Spleen (tissue), 11 donors: ENCODE measurements around the gene DAPK3. TPM values are rescaled to one million over a fixed set of nuclear protein-coding genes. Genes with fewer than 3 reads are reported as not detected.

Experiments
- DNase-seq: peaks from one replicate; pipeline ENCODE4 v3.0.0-alpha.2; 2020
- H3K27ac ChIP-seq, 8 donors: fragments of 200-600 bp; sonication (generic) in 7 of 8; 1 replicate in 4 of 8; 2 replicates in 4 of 8; pipeline versions ENCODE4 v1.5.0 to v1.8.0; 2016 to 2021; ENCODE audit warnings: inconsistent platforms in 4 of 8, mild to moderate bottlenecking in 4 of 8, moderate library complexity in 1 of 8
- H3K27me3 ChIP-seq, 7 donors: fragments of 200-600 bp; sonication (generic) in 6 of 7; replicated peaks in 1 of 7; 1 replicate in 4 of 7; 2 replicates in 3 of 7; pipeline versions ENCODE4 v1.5.0 to v1.8.0; 2016 to 2021; ENCODE audit warnings: inconsistent platforms in 3 of 7, mild to moderate bottlenecking in 1 of 7
- H3K36me3 ChIP-seq, 6 donors: fragments of 200-600 bp; sonication (generic) in 5 of 6; 1 replicate in 4 of 6; 2 replicates in 2 of 6; pipeline versions ENCODE4 v1.5.0 to v1.8.0; 2016 to 2021; ENCODE audit warnings: inconsistent platforms in 2 of 6
- H3K4me1 ChIP-seq, 6 donors: fragments of 200-600 bp; sonication (generic) in 5 of 6; 1 replicate in 3 of 6; 2 replicates in 3 of 6; pipeline versions ENCODE4 v1.5.0 to v1.8.0; 2016 to 2021; ENCODE audit warnings: inconsistent platforms in 3 of 6
- H3K4me3 ChIP-seq, 8 donors: fragments of 200-600 bp; sonication (generic) in 7 of 8; 1 replicate in 4 of 8; 2 replicates in 4 of 8; pipeline versions ENCODE4 v1.5.0 to v1.8.0; 2016 to 2021; ENCODE audit warnings: inconsistent platforms in 4 of 8, mild to moderate bottlenecking in 4 of 8, moderate library complexity in 2 of 8
- H3K9me3 ChIP-seq, 8 donors: fragments of 200-600 bp; sonication (generic) in 7 of 8; 1 replicate in 4 of 8; 2 replicates in 4 of 8; pipeline versions ENCODE4 v1.5.0 to v1.8.0; 2016 to 2021; ENCODE audit warnings: inconsistent platforms in 4 of 8
- CTCF ChIP-seq, 11 experiments: fragments of 200-600 bp in 7 of 11; fragments of 450-650 bp in 4 of 11; sonication (generic) in 4 of 11; IDR thresholded peaks in 8 of 11; conservative IDR thresholded peaks in 3 of 11; 1 replicate in 7 of 11; 2 replicates in 4 of 11; pipeline versions ENCODE4 v1.4.0 to v1.8.0; 2016 to 2021; ENCODE audit warnings: antibody characterized with exemption in 11 of 11, inconsistent platforms in 4 of 11, mild to moderate bottlenecking in 1 of 11
- POLR2A ChIP-seq, 3 donors: fragments of 450-650 bp; IDR thresholded peaks; one replicate each; pipeline ENCODE4 v1.5.1; 2017; ENCODE audit warnings: antibody characterized with exemption in 3 of 3, mild to moderate bottlenecking in 1 of 3
- POLR2AphosphoS5 ChIP-seq, 3 donors: sonication (generic); formaldehyde crosslinking; IDR thresholded peaks; one replicate each; pipeline ENCODE4 v1.5.1; 2017; ENCODE audit warnings: antibody characterized with exemption in 3 of 3
- WGBS, 5 donors: extraction: QIAGEN DNeasy Blood & Tissue Kit in 3 of 5; methylation state at CpG; one replicate each; pipeline versions ENCODE4 v1.1.5 to v1.1.7; 2013 to 2018; 5-methylcytosine and 5-hydroxymethylcytosine counted together
- intact Hi-C: fragments of 100-400 bp; cut with DNase I; formaldehyde crosslinking; loops from one replicate; pipeline ENCODE4 v1.15.0; 2023; ENCODE audit warnings: low total_unique reads
- polyA plus RNA-seq, 3 donors: library from polyadenylated mRNA; stranded (reverse); fragments of 200-250 nt; gene quantifications; one replicate each; pipeline ENCODE4 v1.2.1, GENCODE V29; 2013
- total RNA-seq, 7 donors: library from RNA; depleted of rRNA in 3 of 7; stranded (reverse); fragments of >200 nt in 3 of 7; fragmentation: NEBNext Ultra II Directional in 4 of 7; extraction: Animal tissue kit (Norgen Biotek cat#: 25700) in 4 of 7; gene quantifications; one replicate each; pipeline versions ENCODE4 v1.1.0 to v1.2.1, GENCODE V29; 2016 to 2021
- donor health status: healthy with polysubstance abuse.
- donor health status: DM: no; HTN: no; CAD: no; lungs with moderate emphysema.
- donor health status: DM: no; HTN: no; CAD: no.
- donor health status: Bipolar disorder and iron deficiency.
- donor health status: healthy.
- donor health status: DM: no; HTN: no; CAD: no.
- donor health status: DM: yes; HTN: yes; CAD: no.

The DAPK3 gene
- total and polyA plus RNA-seq, 10 donors = 26.5 to 68.8 (median 46.1) TPM

- Histone ChIP-seq H3K27ac (no peak overlapping the region), H3K4me1 (peaks cover 0 to 7% (median 3%) of the 10 kb centered on the region in 6 donors), H3K36me3 (no peaks in the 10 kb centered on the region), H3K4me3 (no peak overlapping the region), H3K9me3 (no peaks in the 10 kb centered on the region), H3K27me3 (no peaks in the 10 kb centered on the region)
- TF ChIP-seq POLR2AphosphoS5 (IDR thresholded peaks at IDR 0.05) = no peak
- no peak for TF ChIP-seq CTCF (IDR thresholded peaks at IDR 0.05 in 8 of 11, conservative IDR thresholded peaks at IDR 0.05 in 3 of 11)
- no peak for TF ChIP-seq POLR2A (IDR thresholded peaks at IDR 0.05)
- no peak for DNase-seq
- WGBS, 5 donors = 83 to 92% (median 87%) methylated on average over 6 of the region's 6 CpGs
- intact Hi-C loops = loop anchor here (10.0 kb wide), 1 partner anchor 189 kb away; the partner anchor contains the start of genes ANKRD24 and SIRT6
Measured at GRCh38 chr19:3995607-3996006, 24.7 kb upstream of the DAPK3 start.

- Histone ChIP-seq H3K4me1 (peaks cover 25 to 45% (median 35%) of the 10 kb centered on the region in 6 donors), H3K27me3 (no peaks in the 10 kb centered on the region), H3K9me3 (no peaks in the 10 kb centered on the region), H3K4me3 (no peak overlapping the region), H3K36me3 (no peaks in the 10 kb centered on the region), H3K27ac (no peak overlapping the region)
- intact Hi-C loops = loop anchor here (10.0 kb wide), 1 partner anchor 194 kb away; the partner anchor contains the start of genes ANKRD24 and SIRT6
- DNase-seq = no peak
- TF ChIP-seq CTCF (IDR thresholded peaks at IDR 0.05 in 8 of 11, conservative IDR thresholded peaks at IDR 0.05 in 3 of 11) (no peak), POLR2AphosphoS5 (IDR thresholded peaks at IDR 0.05) (no peak), POLR2A (IDR thresholded peaks at IDR 0.05) (no peak)
- 59 to 72% (median 64%) methylated on average over 3 of the region's 3 CpGs for WGBS, 5 donors
Measured at GRCh38 chr19:3990815-3991117, 19.9 kb upstream of the DAPK3 start.

- Histone ChIP-seq H3K36me3 (peaks cover 2 to 17% (median 16%) of the 10 kb centered on the region in 6 donors), H3K4me1 (peaks cover 42 to 69% (median 59%) of the 10 kb centered on the region in 6 donors), H3K9me3 (no peaks in the 10 kb centered on the region), H3K4me3 (peak overlapping the region in 7 of 8 donors; percentile 23 to 90 (median 80)), H3K27ac (peak overlapping the region in 6 of 8 donors; percentile 65 to 97 (median 94)), H3K27me3 (no peaks in the 10 kb centered on the region)
- TF ChIP-seq POLR2AphosphoS5 (IDR thresholded peaks at IDR 0.05) (peak; percentile 19 to 65 (median 55)), POLR2A (IDR thresholded peaks at IDR 0.05) (no peak), CTCF (IDR thresholded peaks at IDR 0.05 in 8 of 11, conservative IDR thresholded peaks at IDR 0.05 in 3 of 11) (peak; percentile 77 to 96 (median 88))
- intact Hi-C loops = loop anchor here (5.0 kb wide), 1 partner anchor 150 kb away; no protein-coding TSS in a partner anchor
- WGBS, 5 donors = 10 to 11% (median 10%) methylated on average over 29 to 30 of the region's 30 CpGs
- DNase-seq = peak; percentile 96
Measured at GRCh38 chr19:3987619-3988371, 16.9 kb upstream of the DAPK3 start.
